CD4-positive, alpha-beta T cell treated with Interleukin-10 for 1 hour (primary cell): ENCODE data around the gene FAM83D.

Experiments used
- DNase-seq: peaks from one replicate; pipeline ENCODE4 v3.0.0-alpha.2; 2020

The FAM83D gene

DNA sequence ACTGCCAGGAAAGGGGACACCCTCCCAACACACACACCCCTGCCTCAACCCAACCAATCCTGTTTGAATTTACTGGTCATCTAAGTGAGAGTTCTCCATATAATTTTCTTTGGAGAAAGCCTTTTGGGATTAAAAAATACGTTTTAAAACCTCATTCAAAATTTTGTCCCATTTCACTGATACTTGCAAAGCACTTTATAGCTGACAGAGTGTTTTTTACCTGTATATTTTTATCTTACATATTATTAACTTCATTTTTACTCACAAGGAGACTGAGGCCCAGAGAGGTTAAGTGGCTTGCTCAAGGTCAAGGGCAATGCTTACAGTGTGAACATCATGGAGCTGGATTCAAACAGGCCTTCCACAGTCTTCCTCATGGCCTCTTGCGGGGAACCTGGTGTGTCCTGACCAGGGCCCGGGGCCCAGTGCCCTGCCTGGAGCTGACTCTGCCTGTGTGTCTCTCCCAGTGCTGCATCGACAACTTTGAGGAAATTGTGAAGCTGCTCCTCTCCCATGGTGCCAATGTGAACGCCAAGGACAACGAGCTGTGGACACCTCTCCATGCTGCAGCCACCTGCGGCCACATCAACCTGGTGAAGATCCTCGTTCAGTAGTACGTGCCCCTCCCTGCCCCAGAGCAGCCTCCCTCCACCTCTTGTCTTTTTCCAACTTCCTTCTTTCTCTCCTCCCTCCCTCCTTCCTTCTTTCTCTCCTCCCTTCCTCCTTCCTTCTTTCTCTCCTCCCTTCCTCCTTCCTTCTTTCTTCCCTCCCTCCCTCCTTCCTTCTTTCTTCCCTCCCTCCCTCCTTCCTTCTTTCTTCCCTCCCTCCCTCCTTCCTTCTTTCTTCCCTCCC, 30.9 kb upstream of the FAM83D start:
- DNase-seq = no peak

DNA sequence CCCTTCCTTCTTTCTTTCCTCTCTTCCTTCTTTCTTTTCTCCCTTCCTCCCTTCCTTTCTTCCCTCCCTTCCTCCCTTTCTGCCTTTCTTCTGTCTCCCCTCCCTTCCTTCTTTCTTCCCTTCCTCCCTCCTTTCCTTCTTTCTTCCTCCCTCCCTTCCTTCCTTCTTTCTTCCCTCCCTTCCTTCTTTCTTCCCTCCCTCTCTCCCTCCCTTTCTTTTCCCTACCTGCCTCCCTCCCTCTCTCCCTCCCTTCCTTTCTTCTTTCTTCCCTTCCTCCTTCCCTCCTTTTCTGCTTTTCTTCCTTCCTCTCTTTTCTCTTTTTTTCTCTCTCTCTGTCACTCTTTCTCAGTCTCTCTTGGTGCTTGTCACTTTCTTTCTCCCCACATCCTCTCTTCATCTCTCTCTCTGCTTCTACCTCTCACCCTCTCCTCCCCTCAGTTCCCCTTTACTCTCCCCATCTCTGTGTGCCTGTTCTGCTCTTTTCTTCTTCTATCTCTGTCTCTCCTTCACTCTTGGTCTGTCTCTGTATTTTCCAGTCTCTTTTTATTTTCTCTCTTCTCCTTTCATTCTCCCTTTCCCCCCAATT, 30.1 kb upstream of the FAM83D start:
- DNase-seq = no peak

DNA sequence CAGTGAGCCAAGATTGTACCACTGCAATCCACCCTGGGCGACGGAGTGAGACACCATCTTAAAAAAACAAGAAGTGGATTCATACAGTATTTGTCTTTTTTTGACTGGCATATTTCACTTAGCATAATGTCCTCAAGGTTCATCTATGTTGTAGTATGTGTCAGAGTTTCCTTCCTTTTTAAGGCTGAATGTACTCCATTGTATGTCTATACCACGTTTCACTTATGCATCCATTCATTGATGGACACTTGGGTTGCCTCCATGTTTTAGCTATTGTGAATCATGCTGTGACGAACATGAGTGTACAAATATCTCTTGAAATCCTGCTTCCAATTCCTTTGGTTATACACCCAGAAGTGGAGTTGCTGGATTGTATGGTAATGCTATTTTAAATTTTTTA, 28.9 kb upstream of the FAM83D start:
- no peak for DNase-seq

DNA sequence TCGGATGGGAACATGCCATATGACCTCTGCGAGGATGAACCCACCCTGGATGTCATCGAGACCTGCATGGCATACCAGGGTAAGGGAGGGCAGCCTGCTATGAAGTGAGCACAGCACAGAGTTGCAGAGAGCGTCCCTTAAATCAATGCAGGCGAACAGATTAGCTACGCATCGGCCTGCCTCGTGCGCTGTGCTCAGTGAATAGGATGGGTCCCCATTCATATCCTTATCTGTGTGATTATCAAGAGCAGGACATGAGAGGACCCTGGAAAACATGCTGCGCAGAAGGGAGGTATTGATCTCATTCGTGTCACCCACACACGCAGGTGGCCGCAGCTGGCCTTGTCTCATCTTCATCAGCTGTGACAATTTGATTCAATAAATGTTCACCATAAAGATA, 25.6 kb upstream of the FAM83D start:
- DNase-seq = no peak

DNA sequence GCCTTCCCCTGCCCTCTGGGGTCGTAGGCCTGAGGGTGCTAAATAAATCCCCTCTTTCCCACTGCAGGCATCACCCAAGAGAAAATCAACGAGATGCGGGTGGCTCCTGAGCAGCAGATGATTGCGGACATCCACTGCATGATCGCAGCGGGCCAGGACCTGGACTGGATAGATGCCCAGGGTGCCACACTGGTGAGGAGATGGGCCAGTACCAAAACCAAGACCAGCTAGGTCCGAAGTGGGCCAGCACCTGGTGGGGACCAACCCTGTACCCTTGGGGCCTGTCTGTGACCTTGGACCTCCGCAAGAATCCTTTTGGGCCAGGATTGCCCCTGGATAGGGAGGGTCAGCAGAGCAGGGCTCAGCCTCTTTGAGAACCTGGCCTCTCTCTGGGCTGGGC, 23.6 kb upstream of the FAM83D start:
- no peak for DNase-seq

DNA sequence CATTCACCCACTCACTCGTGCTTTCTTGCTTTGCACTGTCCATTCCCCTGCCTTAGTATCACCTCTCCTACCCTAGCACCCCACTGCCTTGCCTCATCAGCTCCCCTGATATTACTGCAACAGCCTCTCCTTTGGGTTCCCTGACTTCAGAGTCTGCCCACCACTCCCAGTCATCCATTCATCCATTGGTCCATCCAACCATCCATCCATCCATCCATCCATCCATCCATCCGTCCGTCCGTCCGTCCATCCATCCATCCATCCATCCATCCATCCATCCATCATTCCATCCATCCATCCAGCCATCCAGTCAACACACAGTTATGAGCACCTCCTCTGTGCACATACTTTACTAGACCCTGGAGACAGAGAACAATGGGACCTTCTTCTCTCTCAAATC, 22.9 kb upstream of the FAM83D start:
- DNase-seq = no peak

DNA sequence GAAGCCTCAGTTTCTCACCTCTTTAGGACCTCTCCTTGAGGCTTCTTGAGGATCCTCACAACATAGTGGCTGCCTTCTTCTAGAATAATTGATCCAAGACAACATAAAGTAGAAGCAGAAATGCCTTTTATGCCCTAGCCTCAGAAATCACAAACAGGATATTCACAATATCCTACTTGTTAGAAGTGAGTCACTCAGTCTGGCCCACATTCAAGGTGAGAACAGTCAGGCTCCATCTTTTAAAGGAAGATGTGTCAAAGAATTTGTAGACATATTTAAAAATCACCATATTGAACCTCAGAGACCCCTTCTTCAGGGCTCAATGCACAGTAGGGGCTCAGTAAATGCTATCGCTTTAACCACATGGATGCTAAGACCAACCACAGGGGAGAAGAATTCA, 20.8 kb upstream of the FAM83D start:
- DNase-seq = no peak

DNA sequence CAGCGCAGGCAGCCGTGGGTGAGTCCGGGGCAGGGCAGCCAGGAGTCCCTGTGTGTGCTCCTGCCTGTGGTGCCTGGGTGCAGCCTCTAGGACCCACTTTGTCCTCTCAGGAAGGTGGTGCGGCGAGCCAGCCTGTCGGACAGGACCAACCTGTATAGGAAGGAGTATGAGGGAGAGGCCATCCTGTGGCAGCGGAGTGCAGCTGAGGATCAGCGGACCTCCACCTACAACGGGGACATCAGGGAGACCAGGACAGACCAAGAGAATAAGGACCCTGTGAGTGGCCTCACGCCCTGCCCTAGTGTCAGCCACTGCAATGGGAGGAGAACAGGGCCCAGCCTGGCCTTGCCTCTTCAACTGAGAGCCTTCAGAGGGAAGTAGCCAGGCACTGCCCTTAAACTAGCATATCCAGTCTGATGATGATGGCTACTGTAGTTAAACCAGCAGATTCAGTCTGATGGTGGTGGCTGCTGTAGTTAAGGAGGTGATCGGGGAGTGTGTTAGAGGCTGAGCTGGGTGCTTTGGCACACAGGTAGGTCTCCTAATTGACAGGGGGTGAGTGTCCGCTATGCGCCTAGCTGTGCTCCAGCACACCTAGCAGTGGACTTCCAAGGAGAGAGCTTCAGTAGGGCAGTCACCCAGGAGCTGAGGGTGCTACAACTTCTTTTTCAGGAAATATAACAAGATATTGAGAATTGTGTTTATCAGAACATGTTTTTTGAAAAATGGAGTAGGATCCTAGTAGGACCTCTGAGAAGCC, 18.1 kb upstream of the FAM83D start:
- no peak for DNase-seq

DNA sequence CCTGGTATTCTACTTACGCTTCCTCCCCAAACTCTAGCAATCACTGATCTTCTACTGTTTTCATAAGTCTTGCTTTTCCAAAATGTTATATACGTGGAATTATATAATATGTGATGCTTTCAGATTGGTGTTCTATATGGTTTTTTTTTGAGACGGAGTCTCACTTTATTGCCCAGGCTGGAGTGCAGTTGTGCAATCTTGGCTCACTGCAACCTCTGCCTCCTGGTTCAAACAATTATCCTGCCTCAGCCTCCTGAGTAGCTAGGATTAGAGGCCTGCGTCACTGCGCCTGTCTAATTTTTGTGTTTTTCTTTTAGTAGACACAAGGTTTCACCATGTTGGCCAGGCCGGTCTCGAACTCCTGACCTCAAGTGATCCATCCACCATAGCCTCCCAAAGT, 10.9 kb upstream of the FAM83D start:
- DNase-seq = no peak

DNA sequence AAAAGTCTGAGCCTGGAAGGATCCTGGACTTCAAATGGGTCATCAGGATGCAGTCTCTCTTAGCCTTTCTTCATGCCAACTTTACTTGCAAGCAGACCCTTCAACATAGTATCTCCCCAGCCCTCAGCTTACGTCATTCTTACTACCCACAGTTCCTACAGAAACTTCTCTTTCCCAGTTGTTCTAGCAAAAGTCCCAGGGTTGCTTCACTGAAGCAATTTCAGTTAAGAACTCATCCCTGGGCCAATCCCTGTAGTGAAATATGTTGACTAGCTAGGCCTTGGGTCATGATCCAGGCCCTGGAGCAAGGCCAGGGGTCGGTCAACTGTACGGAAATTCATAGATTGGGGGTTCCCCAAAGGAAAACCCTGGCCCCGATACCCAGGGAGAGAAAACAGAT, 8.6 kb upstream of the FAM83D start:
- DNase-seq = no peak

DNA sequence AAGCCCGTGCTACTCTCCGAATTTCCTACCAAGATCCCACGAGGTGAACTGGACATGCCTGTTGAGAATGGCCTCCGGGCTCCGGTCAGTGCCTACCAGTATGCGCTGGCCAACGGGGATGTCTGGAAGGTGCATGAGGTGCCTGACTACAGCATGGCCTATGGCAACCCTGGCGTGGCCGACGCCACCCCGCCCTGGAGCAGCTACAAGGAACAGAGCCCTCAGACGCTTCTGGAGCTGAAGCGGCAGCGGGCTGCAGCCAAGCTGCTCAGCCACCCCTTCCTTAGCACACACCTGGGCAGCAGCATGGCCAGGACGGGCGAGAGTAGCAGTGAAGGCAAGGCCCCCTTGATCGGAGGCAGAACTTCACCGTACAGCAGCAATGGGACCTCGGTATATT, 8.0 kb upstream of the FAM83D start:
- no peak for DNase-seq

DNA sequence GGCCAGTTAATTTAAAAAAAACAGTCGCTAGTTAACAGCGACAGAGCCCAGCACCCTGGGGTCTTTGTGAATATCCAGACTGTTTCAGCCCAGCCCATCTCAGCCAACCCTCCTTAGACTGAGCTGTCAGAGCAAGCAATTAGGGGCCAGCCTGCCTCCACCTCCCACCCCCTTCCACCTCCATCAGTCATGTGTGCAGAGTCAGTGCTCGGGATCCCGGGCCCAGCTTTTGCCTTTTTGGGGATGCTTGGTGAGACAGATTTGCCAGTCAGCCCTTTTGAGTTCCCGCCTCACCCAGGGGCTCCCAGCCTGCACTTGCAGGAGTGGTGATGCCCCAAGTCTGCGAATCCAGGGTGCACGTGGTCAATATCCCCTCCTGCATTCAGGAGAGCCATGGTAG, 6.5 kb upstream of the FAM83D start:
- no peak for DNase-seq

DNA sequence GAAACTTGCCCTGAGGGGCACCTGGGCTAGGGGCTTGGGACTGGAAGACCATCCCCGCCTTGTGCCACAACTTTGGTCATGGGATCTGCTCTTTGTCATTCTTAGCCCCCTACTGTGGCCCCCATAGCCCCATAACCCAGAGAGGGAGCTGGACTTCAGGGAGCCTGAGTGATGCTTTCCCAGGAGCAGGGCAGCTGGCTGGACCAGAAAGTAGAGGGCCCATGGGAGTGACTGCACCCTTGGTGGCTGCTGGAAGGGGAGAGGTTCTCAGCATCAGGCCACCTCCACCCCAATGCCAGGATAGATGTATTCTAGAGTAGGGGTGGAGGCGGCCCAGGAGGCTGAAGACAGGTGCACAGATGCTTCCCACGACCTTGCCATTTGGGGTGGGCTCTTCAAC, 5.8 kb upstream of the FAM83D start:
- no peak for DNase-seq

DNA sequence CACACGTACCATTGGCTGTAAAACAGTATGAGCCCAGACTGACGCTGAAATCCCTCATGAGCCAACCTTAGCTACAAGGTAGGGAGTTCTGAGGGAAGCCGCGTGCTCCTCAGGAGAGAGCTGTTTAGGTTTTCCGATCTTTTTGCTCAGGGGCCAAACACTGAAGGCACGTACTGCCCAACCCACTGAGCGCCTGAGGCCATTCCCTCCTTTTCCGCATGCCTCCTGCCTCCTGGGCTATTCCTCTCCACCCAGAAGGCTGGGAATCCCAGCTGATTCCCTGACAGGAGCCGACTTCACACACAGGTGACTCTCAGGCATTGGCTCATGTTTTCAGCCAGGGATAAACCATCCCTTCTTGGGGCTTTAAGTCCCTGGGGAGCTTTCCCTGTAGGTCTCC, 5.4 kb upstream of the FAM83D start:
- no peak for DNase-seq

DNA sequence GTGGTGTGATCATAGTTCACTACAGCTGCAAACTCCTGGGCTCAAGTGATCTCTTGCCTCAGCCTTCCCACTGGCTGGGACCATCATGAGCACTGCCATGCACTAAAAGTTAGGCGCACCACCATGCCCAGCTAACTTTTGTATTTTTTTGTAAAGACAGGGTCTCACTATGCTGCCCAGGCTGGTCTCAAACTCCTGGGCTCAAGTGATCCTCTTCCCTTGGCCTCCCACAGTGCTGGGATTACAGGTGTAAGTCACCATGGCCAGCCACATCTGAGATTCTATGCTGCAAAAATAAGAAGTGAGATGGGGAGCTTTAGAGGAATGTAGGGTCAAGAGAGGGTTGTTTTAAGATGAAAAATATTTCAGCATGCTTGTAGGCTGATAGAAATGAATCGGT, 1.5 kb upstream of the FAM83D start:
- DNase-seq = no peak

DNA sequence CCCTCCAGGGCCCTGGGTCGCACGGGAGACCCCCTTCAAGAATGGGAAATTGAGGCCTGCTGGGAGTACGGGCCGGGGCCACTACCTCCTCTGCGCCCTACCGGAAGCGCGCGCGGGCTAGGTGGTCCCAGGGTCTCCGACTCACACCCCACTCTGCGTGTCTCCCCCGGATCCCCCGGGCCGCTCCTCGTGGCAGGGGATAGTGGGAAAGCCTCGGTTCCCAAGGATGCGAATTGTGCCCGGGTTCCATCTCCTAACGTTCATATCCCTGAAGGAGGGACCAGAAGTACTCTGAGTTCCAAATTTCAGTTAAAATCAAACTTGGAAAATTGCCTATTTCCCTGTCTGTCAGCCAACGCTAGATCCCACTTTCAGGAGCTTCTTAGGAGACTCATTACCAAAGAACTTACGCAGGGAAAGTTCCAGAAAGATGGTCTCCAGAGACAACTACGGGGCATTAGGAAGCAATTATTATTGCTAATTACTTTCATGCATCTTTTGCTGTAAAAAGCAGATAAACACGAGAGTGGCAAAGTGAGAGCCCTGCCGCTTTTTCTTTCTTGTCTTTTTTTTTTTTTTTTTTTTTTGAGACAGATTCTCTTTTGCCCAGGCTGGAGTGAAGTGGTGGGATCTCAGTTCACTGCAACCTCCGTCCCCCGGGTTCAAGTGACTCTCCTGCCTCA, 858 bp downstream of the FAM83D start:
- DNase-seq = no peak

DNA sequence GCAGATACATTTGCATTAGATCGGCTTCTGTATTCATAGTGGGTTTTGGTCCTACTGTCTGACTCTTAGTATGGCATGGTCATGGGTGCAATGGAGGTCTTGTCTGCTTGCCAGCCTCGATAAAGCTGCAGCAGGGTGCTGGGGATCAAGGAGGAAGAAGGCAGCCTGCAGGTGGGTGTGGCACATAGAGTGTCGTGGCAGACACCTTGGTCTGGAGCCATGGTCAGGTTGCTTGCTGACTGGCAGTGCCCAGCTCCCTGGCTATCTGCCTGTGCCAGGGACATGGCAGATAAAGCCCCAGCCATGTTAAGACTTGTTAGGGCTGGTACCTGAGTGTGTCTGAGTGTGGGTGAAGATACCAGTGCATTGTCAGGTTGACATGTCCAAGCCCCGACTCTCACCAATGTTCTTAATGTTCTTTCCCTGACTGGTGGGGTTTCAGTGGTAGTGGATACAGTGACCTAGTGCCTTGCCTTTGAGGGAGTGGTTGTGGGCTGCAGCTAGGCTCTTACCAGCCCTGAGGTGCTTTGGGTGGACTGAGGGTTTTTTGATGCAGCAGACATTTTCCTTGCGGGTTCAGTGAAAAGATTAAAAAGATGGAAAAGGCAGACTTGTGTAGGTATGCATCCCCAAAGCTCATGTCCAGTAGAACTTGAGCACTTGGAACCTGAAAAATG, 1.8 kb downstream of the FAM83D start:
- DNase-seq = no peak

DNA sequence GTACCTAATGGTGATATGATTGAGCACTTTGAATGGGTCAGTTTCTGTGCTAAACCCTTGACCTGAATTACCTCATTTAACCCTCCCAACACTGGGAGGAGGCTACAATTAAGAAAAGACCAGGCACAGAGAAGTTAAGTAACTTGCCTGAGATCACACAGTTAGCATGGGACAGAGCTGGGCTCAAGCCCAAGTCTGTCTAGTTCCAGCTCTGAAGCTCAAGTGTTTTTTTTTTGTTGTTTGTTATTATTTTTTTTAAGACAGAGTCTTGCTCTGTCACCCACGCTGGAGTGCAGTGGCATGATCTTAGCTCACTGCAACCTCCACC, 4.0 kb downstream of the FAM83D start:
- no peak for DNase-seq

DNA sequence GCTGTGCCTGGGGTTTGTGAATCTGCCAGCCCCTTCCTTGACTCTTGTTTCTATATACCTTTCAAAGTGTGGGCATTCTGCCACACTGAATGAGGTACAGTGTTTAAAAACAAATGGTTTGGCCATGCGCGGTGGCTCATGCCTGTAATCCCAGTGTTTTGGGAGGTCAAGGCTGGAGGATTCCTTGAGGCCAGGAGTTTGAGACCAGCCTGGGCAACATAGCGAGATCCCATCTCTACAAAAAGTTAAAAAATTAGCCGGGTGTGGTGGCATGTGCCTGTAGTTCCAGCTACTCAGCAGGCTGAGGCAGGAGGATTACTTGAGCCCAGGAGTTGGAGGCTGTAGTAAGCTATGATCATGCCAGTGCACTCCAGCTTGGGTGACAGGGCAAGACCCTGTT, 5.8 kb downstream of the FAM83D start:
- no peak for DNase-seq

DNA sequence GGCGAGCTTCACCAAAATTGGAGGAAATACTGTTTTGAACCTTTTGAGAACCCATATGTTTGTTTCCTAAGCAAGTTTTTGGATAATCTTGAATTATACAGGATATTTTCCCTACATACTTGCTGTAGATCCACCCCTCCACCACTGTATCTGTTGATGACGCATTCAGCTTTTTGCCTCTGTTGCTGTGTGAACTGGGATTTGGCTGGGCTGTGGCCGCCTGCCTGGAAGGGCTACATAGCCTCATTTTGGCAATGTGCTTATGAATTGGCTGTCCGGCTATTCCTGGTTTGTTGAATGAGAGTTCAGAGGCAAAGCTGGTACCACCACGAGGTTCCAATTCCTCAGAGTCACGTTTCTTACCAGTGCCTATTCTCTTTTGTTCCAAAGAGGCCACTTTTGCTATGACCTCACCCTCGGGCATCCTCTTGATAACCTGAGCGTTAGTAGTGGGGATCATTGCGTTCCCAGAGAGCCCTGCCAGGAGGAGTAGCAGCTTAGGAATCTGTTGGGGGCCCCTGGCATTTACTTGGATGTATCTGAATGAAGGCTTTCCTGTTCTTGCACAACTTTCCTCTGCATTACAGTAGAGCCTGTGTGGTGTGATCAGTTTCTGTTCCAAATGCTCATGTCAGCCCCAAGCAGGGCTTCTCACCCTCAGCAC, 6.4 kb downstream of the FAM83D start:
- DNase-seq = no peak

DNA sequence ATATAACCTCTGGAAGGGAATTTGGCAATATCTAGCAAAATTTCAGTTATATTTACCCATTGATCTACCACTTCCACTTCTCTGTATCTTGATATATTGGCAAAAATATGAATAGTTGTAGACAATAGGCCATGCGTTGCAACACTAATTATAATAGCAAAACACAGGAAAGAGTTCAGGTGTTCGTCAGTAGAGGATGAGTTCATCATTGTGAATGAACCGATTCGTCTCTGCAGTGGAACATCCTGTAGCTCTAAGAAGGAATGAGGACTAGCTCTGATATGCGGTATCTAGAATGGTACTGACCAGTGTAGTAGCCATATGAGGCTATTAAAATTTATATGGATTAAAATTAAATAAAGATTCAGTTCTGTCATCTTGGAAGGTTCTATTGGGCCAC, 8.3 kb downstream of the FAM83D start:
- no peak for DNase-seq

DNA sequence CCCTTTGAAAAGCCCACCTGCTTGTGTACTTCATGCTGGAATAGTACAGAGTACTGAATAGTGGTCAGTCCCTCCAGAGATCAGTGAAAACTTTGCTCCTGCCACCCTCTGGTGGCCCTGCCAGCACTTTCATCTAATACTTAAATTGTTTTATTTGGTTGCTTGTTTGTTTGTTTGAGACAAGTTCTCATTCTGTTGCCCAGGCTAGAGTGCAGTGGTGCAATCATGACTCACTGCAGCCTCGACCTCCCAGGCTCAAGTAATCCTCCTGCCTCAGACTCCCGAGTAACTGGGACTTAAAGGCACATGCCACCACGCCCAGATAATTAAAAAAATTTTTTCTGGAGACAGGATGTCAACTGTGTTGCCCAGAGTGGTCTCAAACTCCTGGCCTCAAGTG, 9.1 kb downstream of the FAM83D start:
- DNase-seq = no peak

DNA sequence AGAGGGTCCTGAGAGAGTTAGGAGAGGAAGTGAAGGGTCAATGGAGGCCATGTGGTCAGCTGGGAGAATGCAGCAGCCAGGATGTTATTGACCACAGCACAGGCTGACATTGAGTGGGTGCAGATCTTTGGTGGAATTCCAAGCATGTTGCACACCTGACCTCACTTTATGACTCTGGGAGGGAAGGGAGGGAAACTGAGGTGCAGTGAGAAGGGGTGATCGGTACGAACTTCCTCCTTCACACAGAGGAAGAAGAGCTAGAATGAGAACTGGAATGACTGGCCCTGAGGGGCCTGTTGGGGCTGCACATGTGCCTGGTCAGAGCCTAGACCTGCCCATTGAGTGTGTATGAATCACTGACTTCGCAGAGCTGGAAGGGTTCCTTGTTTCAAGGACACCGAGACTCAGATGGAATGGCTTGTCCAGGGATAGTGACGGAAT, 9.8 kb downstream of the FAM83D start:
- DNase-seq = no peak
